HG03025 (cell line): ENCODE results near the gene KRT79.
"Not testable (repeated sequence)": the region's sequence is repeated elsewhere in the genome, so short reads cannot be mapped to it uniquely, and the experiment has no call there.

ENCODE experiments used
- ATAC-seq: cut with Tn5 transposase; IDR thresholded peaks from one replicate; pipeline ENCODE4 v1.9.1; 2021; ENCODE audit warnings: mild to moderate bottlenecking, moderate library complexity; ENCODE audit not compliant: unreplicated experiment, low FRiP score

The KRT79 gene

GRCh38 chr12:52833922-52834726 lies at the start of gene KRT79:
KRT79 (minus strand) TSS chr12:52834311; CDS start chr12:52834260, 51 bp downstream.
- no peak for ATAC-seq

DNA sequence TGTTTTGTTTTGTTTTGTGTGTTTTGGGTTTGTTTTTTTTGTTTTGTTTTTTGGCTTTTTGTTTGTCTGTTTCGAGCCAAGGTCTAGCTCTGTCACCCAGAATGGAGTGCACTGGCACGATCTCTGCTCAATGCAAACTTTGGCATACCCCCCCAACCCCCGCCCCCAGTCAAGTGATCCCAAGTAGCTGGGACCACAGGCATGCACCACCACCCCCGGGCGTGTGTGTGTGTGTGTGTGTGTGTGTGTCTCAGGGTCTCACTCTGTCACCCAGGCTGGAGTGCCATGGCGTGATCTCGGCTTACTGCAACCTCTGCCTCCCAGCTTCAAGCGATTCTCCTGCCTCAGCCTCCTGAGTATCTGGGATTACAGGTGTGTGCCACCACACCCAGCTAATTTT lies 46.4 kb upstream of the KRT79 start:
- not testable (repeated sequence) for ATAC-seq

- ATAC-seq = no peak
Observed at GRCh38 chr12:52879394-52880351, 45.6 kb upstream of the KRT79 start.

GRCh38 chr12:52878507-52879393 lies 44.6 kb upstream of the KRT79 start:
- ATAC-seq = no peak

GRCh38 chr12:52877242-52877641 lies 43.1 kb upstream of the KRT79 start:
- no peak for ATAC-seq

GRCh38 chr12:52876372-52876771 lies 42.3 kb upstream of the KRT79 start:
- no peak for ATAC-seq

DNA sequence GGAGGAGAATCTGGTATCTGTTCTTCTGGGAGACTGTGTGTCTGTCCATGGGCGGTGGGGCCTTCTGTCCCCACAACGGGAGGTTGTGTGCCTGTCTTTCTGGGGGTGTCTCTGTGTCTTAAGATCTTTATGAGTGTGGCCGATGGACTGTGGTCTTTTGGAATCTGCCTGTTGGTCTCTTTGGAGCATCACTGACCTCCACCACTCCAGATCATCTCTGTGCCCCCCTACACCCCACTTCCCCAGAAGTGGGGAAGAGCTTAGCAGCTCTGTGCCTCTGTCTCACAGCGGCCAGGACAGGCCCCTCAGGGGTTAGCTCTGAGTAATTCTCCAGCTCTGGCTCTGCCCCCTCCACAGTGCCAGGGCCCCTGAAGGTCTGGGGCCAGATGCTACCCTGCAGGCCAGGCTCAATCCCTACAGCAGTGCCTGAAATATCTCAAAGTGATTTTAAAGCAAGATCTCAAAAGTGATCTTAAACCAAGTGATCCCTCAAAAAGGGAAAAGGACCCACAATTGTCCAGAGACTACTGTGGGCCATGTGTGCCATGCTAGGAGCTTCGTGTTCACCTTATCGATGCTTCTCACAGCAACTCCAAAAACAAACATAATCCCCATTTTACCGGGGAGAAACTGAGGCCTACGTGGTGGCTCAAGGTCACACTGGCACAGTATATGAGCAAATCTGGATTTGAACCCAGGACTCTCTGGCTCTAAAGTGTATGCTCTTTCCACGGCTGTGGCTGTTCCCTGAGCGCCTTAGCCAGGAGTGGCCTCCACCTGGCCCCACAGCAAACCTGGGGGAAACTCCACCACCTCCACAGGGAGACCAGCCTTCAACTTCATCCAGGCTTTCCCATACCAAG lies 40.7 kb upstream of the KRT79 start:
- no peak for ATAC-seq

DNA sequence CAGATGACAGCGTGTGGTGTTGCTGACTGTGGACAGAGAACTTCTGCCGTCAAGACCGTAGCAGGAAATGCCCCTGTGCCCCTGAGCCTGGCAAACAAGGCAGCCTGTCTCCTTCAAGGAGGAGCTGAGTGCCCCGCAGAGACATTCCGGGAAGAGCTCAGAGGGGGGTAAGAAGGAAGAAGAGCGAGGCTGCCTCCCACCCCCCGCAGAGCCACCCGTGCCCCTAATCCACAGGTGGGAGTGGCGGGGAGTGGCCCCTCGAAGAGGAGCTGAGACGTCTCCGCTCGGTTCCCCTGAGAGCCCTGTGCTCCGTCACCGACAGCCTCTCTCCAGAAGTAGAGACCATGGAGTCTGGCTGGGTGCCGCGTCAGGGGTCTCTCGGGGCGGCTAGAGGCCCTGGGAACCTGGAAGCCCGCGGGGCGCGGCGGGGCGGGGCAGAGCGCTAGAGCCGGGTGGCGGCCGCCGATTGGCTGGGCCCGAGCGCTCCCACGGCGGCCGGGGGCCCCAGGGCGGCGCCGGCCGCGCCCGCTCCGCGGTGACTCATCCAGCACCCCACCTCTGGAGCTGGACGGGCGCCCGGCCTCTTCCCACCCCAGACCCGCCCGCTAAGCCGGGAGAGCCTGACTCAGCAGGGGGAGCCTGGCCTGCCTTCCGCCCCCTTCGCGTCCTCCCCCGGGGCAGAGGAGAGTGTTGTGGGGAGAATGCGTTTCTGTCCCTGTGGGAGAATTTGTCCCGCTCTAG lies 39.9 kb upstream of the KRT79 start:
- no peak for ATAC-seq

DNA sequence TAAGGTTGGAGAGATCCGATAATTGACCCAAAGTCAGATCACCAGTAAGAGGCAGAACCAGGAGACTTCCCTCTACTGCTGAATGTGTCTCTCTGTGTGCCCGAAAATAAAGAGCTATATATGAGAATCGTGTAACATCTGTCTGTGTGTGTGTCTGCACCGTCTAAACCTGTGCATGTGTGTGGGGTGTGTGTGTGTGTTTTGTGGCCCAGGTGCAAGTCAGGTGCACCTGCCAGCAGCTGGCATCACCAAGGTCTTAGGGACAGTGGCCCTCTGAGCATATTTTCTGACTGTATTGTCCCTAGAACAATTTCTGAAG lies 39.4 kb upstream of the KRT79 start:
- no peak for ATAC-seq

- no peak for ATAC-seq
Observed at GRCh38 chr12:52872644-52873389, 38.7 kb upstream of the KRT79 start.

DNA sequence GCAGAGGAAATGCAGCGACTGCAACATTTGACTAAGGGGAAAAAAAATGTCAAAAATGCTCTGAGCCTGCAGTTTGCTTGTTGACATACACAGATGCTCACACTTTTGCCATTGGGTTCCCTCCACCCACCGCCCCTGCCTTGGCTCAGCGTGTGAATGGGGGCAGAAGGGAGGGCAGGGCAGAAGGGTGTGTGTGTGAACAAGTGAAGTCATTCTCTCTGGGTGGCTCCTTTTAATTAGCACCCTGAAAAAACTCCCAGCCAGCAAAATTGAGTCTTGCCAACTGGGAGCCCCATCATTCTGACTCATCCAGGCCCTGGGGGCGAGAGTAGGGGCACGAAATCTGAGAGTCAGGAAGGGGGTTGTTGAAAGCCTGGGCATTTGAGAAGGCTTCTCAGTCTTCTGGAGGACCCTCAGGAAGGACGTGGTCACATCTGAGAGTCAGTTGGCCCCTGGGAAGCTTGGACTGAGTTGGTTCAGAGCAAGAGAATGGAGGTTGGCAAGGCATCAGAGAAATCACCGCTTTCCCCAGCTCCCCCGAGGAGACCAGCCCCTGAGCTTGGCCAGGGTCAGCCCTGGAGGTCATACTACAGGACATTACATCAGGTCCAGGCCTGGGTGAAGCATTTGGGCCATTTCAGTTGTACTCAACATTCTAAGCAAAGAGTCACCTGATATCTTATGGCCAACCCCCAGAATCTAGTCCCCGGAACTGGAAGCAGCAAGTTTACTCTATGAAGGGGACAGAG lies 37.4 kb upstream of the KRT79 start:
- no peak for ATAC-seq

GRCh38 chr12:52870361-52871290 lies 36.5 kb upstream of the KRT79 start:
- peak; percentile 45 for ATAC-seq

DNA sequence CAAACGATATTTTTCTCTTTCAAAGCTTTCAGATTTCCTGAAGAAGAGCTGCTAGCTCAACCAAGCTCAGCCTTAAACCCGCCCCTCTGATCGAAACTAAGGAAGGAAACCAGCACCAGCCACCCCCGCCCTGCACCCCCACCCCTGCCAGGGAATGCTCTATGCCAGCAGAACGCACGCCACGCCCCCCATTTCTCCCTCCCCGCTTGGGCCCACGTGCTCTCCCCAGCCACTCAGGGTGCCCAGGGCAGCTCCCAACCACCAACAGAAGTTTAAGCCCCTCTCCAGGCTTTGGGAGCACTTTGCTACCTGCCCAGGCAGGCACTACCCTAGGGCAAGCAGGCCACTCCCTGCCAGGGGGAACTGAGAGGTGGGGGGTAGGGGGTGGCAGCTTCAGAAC lies 33.5 kb upstream of the KRT79 start:
- no peak for ATAC-seq

DNA sequence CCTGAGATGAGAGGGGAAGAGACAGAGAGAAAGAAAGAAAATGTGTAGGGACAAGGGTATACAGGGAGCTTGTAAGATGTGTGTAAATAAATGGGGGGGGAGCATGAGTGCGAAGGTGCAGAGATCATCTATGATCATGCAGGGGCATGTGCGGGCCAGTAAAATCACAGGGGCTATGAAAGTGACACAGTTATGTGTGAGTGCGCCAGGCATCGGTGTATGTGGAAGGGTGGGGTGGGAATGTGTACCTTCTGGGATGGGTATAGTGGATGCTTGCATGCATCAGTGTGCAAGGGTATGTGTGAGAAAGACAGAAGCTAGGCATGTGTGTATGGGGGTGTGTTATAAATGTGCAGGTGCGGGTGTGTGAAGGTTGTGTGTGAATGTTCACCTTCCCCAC lies 33.0 kb upstream of the KRT79 start:
- ATAC-seq = no peak

DNA sequence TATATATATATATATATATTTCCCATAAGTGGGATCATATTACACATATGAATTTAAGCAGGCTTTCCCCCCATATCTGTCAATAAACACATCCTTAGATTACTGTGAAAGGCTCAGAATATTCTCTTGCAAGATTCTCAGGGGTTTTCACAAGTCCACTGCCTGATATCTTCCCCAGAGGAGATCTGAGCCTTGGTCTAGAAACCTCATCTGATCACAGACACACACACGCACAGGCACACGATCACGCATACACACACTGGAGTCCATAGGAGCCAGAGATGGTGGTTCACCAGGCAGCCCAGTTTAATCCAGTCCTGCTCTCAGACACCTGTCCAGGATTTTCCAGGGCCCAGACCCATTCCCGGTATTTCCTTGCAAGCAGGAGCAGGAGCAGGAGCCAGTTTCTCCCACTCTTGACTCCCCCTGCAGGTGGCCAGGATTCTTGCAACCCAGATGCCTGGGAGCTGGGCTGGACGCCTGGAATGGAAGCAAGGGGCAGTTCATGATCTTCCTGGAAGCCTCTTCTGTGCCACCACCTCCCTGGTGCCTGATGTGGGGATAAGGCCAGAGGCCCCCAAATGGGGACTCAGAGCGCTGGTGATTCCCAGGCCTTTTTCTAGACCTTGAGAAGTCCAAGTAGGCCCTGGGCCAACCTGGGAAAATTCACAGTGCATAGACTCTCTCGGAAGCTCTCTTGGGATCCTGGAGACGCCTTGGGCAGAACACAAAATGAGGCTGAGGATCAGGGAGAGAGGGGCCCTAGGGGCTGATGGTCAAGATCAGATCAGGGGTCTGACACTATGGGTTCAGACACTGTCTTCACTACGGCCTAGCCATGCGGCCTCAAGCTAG lies 31.2 kb upstream of the KRT79 start:
- ATAC-seq = no peak

GRCh38 chr12:52862023-52862422 lies 27.9 kb upstream of the KRT79 start:
- ATAC-seq = no peak
